Melanocyte of skin (primary cell): ENCODE measurements around the gene CNNM2. TPM values are rescaled to one million over a fixed set of nuclear protein-coding genes. Genes with fewer than 3 reads are reported as not detected.

Experiments
- small RNA-seq, 2 donors: library from RNA; depleted of rRNA; stranded (forward); fragments of <200 nt; gene quantifications; one replicate each; pipeline ENCODE3, GENCODE V24; 2012
- total RNA-seq, 2 donors: library from RNA; depleted of rRNA; stranded (reverse); fragments of >200 nt; gene quantifications; 2 replicates each; pipeline ENCODE4 v1.2.3, GENCODE V29; 2012

CNNM2 gene
- total RNA-seq: 1 to 10 TPM; 6.9 to 8.0 TPM

GRCh38 chr10:102917962-102918816, at the start of gene CNNM2:
Gene CNNM2 (plus strand): TSS chr10:102918294. CDS start chr10:102918481, 187 bp downstream.

GRCh38 chr10:102869258-102870198, 48.6 kb upstream of the CNNM2 start, which contains the start of gene AS3MT:
Gene AS3MT (plus strand): TSS chr10:102869470. CDS start chr10:102869593, 123 bp downstream.

Small RNA genes within 50 kb of the gene (small RNA-seq; reads per million reads assigned to genes)
- 0 reads per million in 2 donors for gene AS3MT
- gene RF00026: 0 reads per million in 2 donors
- gene RF02271: 0 reads per million in 2 donors

Other genes with a start within 250 kb of the CNNM2 start
- gene ARL3, start 203.9 kb upstream of the CNNM2 start, total RNA-seq: 1 to 10 TPM; 2.8 to 5.0 TPM
- 1 to 10 TPM; 4.5 to 6.3 TPM for gene SFXN2, start 203.7 kb upstream of the CNNM2 start, total RNA-seq
- gene WBP1L, start 174.3 kb upstream of the CNNM2 start, total RNA-seq: 10 to 100 TPM; 41.3 to 86.4 TPM
- under 1 TPM in 1 of 2 donors, not detected in 1; under 0.01 TPM for gene CYP17A1, start 80.9 kb upstream of the CNNM2 start, total RNA-seq
- 10 to 100 TPM; 21.0 to 23.4 TPM for gene BORCS7, start 64.0 kb upstream of the CNNM2 start, total RNA-seq
- 10 to 100 TPM; 10.3 to 12.7 TPM for gene AS3MT, start 48.8 kb upstream of the CNNM2 start, total RNA-seq